Mucosa of descending colon (tissue), 3 donors: ENCODE data around the gene ABLIM3. TPM values are rescaled to one million over a fixed set of nuclear protein-coding genes. Genes with fewer than 3 reads are reported as not detected.
"Not testable (repeated sequence)": the region's sequence is repeated elsewhere in the genome, so short reads cannot be mapped to it uniquely, and the experiment has no call there.

ENCODE experiments used
- ATAC-seq: fragments of 200-7000 bp; cut with Tn5 transposase; one replicate; pipeline ENCODE4 v1.9.1; 2020; ENCODE audit warnings: mild to moderate bottlenecking, moderate library complexity
- DNase-seq, 3 donors: peaks; one replicate each; pipeline ENCODE4 v3.0.0-alpha.2; 2020
- H3K36me3 ChIP-seq: fragments of 200-600 bp; one replicate; pipeline ENCODE4 v1.8.0; 2021; ENCODE audit warnings: low read depth, mild to moderate bottlenecking
- H3K4me1 ChIP-seq: fragments of 200-600 bp; one replicate; pipeline ENCODE4 v1.8.0; 2021; ENCODE audit warnings: low read depth, mild to moderate bottlenecking
- H3K4me3 ChIP-seq: fragments of 200-600 bp; one replicate; pipeline ENCODE4 v1.8.0; 2021; ENCODE audit warnings: mild to moderate bottlenecking
- H3K9me3 ChIP-seq: fragments of 200-600 bp; one replicate; pipeline ENCODE4 v1.8.0; 2021; ENCODE audit warnings: mild to moderate bottlenecking
- intact Hi-C, 2 donors: fragments of 100-400 bp; cut with DNase I in 1 of 2; cut with micrococcal nuclease in 1 of 2; formaldehyde crosslinking; loops; one replicate each; pipeline versions ENCODE4 v1.11.0 to v1.11.1; 2022; cut with DNase I, micrococcal nuclease
- total RNA-seq, 3 donors: library from RNA; stranded (reverse); fragmentation: NEBNext Ultra II Directional in 2 of 3; extraction: Animal tissue kit (Norgen Biotek cat#: 25700) in 2 of 3; gene quantifications; one replicate each; pipeline versions ENCODE4 v1.2.1 to v1.2.4, GENCODE V29; 2021 to 2023
- TF ChIP-seq, protein P1 (sequence below): fragments of 200-600 bp; IDR thresholded peaks from one replicate; pipeline ENCODE4 v1.8.0; 2022; ENCODE audit warnings: antibody characterized with exemption, mild to moderate bottlenecking
- donor health status: DM: no; HTN: no; CAD: no; lungs with moderate emphysema.
- donor health status: DM: no; HTN: no; CAD: no.
- donor health status: DM: no; HTN: yes; CAD: no.

ABLIM3 gene
- total RNA-seq, 3 donors from 2014 or later, result 4.1 to 12.4 (median 7.4) TPM

DNA sequence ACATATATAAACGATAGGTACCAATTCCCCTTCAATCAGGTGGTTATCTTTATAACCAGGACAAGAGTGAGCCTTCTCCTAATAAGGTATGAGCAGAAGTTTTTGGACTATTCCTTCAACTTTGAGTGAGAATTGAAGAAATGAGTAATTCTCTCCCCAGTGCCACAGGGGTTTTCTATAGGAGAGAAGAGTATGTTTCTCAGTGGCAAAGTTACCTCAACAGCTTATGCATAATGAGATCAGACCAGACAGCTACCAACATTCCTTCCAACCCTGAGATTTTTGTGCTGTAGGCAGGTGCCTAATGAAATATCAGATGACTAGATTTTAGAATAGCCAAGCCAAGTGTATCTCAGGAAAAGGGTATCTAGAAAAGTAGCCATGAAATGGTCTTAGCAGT lies 40.9 kb downstream of the ABLIM3 start:
- no peak for DNase-seq
- H3K4me3 ChIP-seq, result no peak overlapping the region
- no peak for ATAC-seq
- TF ChIP-seq, protein P1, sequence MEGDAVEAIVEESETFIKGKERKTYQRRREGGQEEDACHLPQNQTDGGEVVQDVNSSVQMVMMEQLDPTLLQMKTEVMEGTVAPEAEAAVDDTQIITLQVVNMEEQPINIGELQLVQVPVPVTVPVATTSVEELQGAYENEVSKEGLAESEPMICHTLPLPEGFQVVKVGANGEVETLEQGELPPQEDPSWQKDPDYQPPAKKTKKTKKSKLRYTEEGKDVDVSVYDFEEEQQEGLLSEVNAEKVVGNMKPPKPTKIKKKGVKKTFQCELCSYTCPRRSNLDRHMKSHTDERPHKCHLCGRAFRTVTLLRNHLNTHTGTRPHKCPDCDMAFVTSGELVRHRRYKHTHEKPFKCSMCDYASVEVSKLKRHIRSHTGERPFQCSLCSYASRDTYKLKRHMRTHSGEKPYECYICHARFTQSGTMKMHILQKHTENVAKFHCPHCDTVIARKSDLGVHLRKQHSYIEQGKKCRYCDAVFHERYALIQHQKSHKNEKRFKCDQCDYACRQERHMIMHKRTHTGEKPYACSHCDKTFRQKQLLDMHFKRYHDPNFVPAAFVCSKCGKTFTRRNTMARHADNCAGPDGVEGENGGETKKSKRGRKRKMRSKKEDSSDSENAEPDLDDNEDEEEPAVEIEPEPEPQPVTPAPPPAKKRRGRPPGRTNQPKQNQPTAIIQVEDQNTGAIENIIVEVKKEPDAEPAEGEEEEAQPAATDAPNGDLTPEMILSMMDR, result no peak
- no peaks in the 10 kb centered on the region for H3K36me3 ChIP-seq
- H3K9me3 ChIP-seq, result no peaks in the 10 kb centered on the region
- peaks cover 3% of the 10 kb centered on the region for H3K4me1 ChIP-seq
- intact Hi-C loops, result no loop called here

DNA sequence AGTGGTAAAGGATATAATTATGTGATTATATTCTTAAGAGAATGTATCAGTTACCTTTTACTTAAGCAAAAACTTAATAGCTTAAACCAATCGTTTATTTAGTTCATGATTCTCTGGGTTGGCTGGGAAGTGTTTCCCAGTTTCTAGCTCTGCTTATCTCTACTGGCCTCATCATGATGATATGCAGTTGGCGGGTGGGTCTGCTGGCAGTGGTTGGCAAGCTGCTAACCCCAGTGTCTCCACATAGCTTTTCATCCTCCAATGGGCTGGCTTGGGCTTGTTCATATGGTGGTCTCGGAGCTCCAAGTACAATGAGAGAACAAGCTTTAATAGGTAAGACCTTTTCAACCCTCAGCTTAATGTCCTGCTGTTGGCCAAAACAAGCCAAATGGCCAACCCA lies 43.8 kb downstream of the ABLIM3 start:
- no peak for ATAC-seq
- no peak for DNase-seq
- TF ChIP-seq, protein P1, result no peak
- intact Hi-C loops, result no loop called here
- Histone ChIP-seq H3K4me1 (peaks cover 3% of the 10 kb centered on the region), H3K4me3 (no peak overlapping the region), H3K9me3 (no peaks in the 10 kb centered on the region), H3K36me3 (no peaks in the 10 kb centered on the region)

DNA sequence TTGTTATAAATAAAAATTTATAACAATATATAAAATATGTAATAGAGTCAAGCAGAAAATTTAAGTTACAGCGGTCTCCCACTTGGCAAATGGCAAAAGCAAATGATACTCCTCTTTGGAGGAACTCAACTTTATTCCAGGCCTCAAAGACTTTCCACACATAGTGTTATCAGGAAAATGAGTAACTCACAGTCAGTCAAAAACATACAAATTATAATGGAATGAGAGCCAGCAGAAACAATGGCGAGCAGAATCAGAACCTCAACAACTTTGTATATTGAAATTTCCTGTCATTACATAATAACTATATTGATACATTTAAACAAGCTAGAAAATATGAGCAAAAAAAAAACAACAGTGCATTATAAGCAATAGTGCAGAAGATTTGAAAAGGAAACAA lies 45.2 kb downstream of the ABLIM3 start:
- ATAC-seq (no peak), DNase-seq (no peak)
- intact Hi-C loops, result no loop called here
- no peaks in the 10 kb centered on the region for H3K9me3 ChIP-seq
- TF ChIP-seq, protein P1, result no peak
- no peaks in the 10 kb centered on the region for H3K36me3 ChIP-seq
- H3K4me1 ChIP-seq, result peaks cover 3% of the 10 kb centered on the region
- H3K4me3 ChIP-seq, result no peak overlapping the region

DNA sequence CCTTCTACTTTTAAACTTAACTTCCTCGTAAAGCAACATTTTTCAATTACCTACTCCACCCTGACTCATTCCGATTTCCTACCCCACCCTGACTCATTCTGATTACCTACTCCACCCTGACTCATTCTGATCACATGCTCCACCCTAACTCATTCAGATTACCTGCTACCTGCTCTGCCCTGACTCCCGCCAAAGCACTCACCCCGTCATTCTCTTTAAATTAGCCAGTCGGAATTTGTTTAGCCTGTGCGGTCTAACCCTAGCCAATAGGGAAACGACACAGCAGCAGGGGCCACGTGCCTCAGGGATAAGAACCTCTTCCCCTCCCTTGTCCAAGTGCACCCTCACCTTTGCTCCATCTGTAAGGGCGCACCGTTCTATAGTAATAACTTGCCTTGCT lies 46.3 kb downstream of the ABLIM3 start:
- ATAC-seq (peak; percentile 51), DNase-seq (peak in 2 of 3 donors; percentile 48 to 61)
- H3K9me3 ChIP-seq, intact Hi-C loops, H3K4me3 ChIP-seq, H3K4me1 ChIP-seq, H3K36me3 ChIP-seq: not testable (repeated sequence)

DNA sequence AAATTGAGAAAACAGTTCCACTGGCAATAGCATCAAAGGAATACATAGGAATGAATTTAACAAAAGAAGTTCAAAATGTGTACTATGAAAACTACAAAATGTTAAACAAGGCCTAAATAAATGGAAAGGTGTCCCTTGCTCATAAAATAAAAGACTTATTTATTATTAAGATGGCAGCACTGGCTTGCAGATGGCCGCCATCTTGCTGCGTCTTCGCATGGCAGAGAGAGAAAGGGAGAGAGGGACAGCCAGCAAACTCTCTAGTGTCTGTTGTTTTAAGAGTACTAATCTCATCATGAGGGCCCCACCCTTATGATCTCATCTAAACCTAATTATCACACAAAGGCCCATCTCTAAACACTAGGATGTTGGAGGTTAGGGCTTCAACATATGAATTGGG lies 47.1 kb downstream of the ABLIM3 start:
- no peaks in the 10 kb centered on the region for H3K36me3 ChIP-seq
- no peaks in the 10 kb centered on the region for H3K9me3 ChIP-seq
- H3K4me3 ChIP-seq, result no peak overlapping the region
- ATAC-seq, result no peak
- intact Hi-C loops, result no loop called here
- TF ChIP-seq, protein P1, result no peak
- DNase-seq, result no peak
- peaks cover 3% of the 10 kb centered on the region for H3K4me1 ChIP-seq

DNA sequence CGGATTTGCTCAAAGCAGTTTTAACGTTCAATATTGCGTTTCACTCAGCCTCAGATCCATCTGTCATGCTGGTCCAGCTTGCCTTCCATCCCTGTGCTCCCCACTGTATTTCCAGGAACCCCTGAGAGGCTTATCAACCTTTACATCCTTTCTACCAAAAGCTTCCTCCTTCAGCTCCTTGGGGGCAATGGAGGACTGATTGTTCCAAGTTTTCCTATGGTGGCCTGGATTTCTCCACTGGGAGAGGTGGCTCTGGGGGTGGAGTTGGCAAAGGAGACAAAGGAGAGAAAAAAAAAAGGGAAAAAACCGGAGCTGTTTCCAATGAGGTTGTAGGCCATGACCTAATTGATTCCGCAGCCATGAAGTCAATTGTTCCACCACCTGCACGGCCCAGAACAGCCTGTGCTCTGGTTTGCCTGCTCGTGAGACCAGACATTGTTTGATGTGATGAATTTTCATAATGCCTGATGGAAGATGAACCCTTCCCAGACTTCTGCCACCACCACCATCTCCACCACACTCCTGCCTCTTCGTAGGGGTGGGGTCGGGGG lies 54.1 kb downstream of the ABLIM3 start:
- no peak for ATAC-seq
- DNase-seq, result no peak
- TF ChIP-seq, protein P1, result no peak
- Histone ChIP-seq H3K9me3 (no peaks in the 10 kb centered on the region), H3K4me3 (no peak overlapping the region), H3K4me1 (no peaks in the 10 kb centered on the region), H3K36me3 (no peaks in the 10 kb centered on the region)
- intact Hi-C loops, result no loop called here
